Mesenchymal stem cell (in vitro differentiated cells and primary cell): ENCODE data around the gene TBC1D3I.
"Not testable (repeated sequence)": the region's sequence is repeated elsewhere in the genome, so short reads cannot be mapped to it uniquely, and the experiment has no call there.

Experiments used
- DNase-seq: peaks from one replicate; pipeline ENCODE4 v3.0.0-alpha.2; 2013
- H2AFZ ChIP-seq: one replicate; pipeline ENCODE4 v1.6.1; 2013; ENCODE audit warnings: low read depth, mild to moderate bottlenecking, control low read depth, inconsistent platforms, low read length, moderate library complexity
- H2AK5ac ChIP-seq: 2 replicates; pipeline ENCODE4 v1.6.1; 2013; ENCODE audit warnings: low read length, moderate library complexity, mild to moderate bottlenecking, inconsistent platforms; ENCODE audit not compliant: severe bottlenecking
- H2BK120ac ChIP-seq: one replicate; pipeline ENCODE4 v1.6.1; 2013; ENCODE audit warnings: low read depth, mild to moderate bottlenecking, inconsistent platforms, low read length, moderate library complexity
- H2BK12ac ChIP-seq, 2 experiments: one replicate each; pipeline ENCODE4 v1.6.1; 2013; ENCODE audit warnings: inconsistent platforms in 2 of 2, low read length in 2 of 2, mild to moderate bottlenecking in 2 of 2, moderate library complexity in 2 of 2, control low read depth in 1 of 2
- H2BK15ac ChIP-seq: one replicate; pipeline ENCODE4 v1.6.1; 2013; ENCODE audit warnings: mild to moderate bottlenecking, low read depth, inconsistent platforms; ENCODE audit not compliant: poor library complexity, severe bottlenecking
- H2BK5ac ChIP-seq: 2 replicates; pipeline ENCODE4 v1.6.1; 2013; ENCODE audit warnings: low read depth, mild to moderate bottlenecking, low read length, control low read depth, inconsistent platforms; ENCODE audit not compliant: poor library complexity, severe bottlenecking
- H3K14ac ChIP-seq, 2 experiments: one replicate each; pipeline ENCODE4 v1.6.1; 2013; ENCODE audit warnings: inconsistent platforms in 2 of 2, low read length in 2 of 2, control low read depth in 1 of 2, mild to moderate bottlenecking in 1 of 2, moderate library complexity in 1 of 2
- H3K18ac ChIP-seq, 2 experiments: one replicate each; pipeline ENCODE4 v1.6.1; 2013; ENCODE audit warnings: inconsistent platforms in 2 of 2, low read length in 2 of 2, control low read depth in 1 of 2, low read depth in 1 of 2, mild to moderate bottlenecking in 1 of 2
- H3K23ac ChIP-seq, 2 experiments: one replicate each; pipeline ENCODE4 v1.6.1; 2013; ENCODE audit warnings: inconsistent platforms in 2 of 2, low read length in 2 of 2, mild to moderate bottlenecking in 2 of 2, moderate library complexity in 2 of 2, control low read depth in 1 of 2
- H3K27ac ChIP-seq: 2 replicates; pipeline ENCODE4 v1.5.1; 2013; ENCODE audit warnings: mild to moderate bottlenecking, moderate library complexity, low read length, control low read depth, inconsistent platforms; ENCODE audit not compliant: poor library complexity, severe bottlenecking
- H3K27me3 ChIP-seq, 2 experiments: 2 replicates each; pipeline versions ENCODE4 v1.6.1 to v1.7.0; 2013; ENCODE audit warnings: low read length in 2 of 2, mild to moderate bottlenecking in 2 of 2, moderate library complexity in 2 of 2, control low read depth in 1 of 2, inconsistent platforms in 1 of 2; ENCODE audit not compliant: control insufficient read depth in 1 of 2, insufficient read depth in 1 of 2
- H3K36me3 ChIP-seq, 2 experiments: 2 replicates each; pipeline versions ENCODE4 v1.6.1 to v1.7.0; 2013; ENCODE audit warnings: low read length in 2 of 2, control low read depth in 1 of 2, inconsistent platforms in 1 of 2, low read depth in 1 of 2, mild to moderate bottlenecking in 1 of 2; ENCODE audit not compliant: insufficient read depth in 2 of 2, control insufficient read depth in 1 of 2
- H3K4ac ChIP-seq, 2 experiments: one replicate each; pipeline ENCODE4 v1.6.1; 2013; ENCODE audit warnings: inconsistent platforms in 2 of 2, low read length in 2 of 2, mild to moderate bottlenecking in 2 of 2, moderate library complexity in 2 of 2, control low read depth in 1 of 2, low read depth in 1 of 2
- H3K4me1 ChIP-seq: 2 replicates; pipeline ENCODE4 v1.6.1; 2013; ENCODE audit warnings: low read depth, low read length, control low read depth; ENCODE audit not compliant: control insufficient read depth, insufficient read depth
- H3K4me2 ChIP-seq: 2 replicates; pipeline ENCODE4 v1.6.1; 2013; ENCODE audit warnings: low read length, mild to moderate bottlenecking, inconsistent platforms; ENCODE audit not compliant: poor library complexity, severe bottlenecking
- H3K4me3 ChIP-seq, 2 experiments: 2 replicates each; pipeline versions ENCODE4 v1.5.1 to v1.7.0; 2013; ENCODE audit warnings: low read length in 2 of 2, mild to moderate bottlenecking in 2 of 2, control low read depth in 1 of 2, low read depth in 1 of 2; ENCODE audit not compliant: insufficient read depth in 1 of 2
- H3K79me1 ChIP-seq: replicated peaks from 2 replicates; pipeline ENCODE4 v1.6.1; 2013; ENCODE audit warnings: mild to moderate bottlenecking, control low read depth, low read length, inconsistent platforms; ENCODE audit not compliant: poor library complexity, severe bottlenecking
- H3K9ac ChIP-seq: 2 replicates; pipeline ENCODE4 v1.7.0; 2013; ENCODE audit warnings: mild to moderate bottlenecking, low read length, moderate library complexity
- H3K9me3 ChIP-seq: 2 replicates; pipeline ENCODE4 v1.7.0; 2013; ENCODE audit warnings: mild to moderate bottlenecking, low read length; ENCODE audit not compliant: control insufficient read depth
- H4K8ac ChIP-seq: one replicate; pipeline ENCODE4 v1.6.1; 2013; ENCODE audit warnings: inconsistent platforms, mild to moderate bottlenecking, low read length, moderate library complexity
- H4K91ac ChIP-seq: one replicate; pipeline ENCODE4 v1.6.1; 2013; ENCODE audit warnings: mild to moderate bottlenecking, low read length, inconsistent platforms
- WGBS: methylation state at CpG from one replicate; pipeline ENCODE4 v1.1.7; 2013; ENCODE audit warnings: mixed read lengths; 5-methylcytosine and 5-hydroxymethylcytosine counted together

TBC1D3I gene

DNA sequence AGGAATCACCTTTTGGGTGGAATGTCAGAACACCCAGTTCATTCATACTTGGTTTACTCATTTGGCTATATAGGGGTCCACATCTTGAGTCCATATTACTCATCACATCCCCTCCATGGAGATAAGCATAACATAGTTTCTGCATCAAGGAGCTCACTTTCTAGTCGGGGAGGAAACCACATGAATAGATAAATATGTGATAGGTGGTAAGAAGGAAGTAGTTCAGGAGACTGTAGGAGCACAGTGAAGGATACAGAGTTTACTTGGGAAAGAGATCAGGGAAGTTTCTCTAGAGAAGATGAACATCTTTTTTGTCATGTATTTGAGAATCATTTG is 57.9 kb downstream of the TBC1D3I start:
- H3K9ac ChIP-seq, H3K23ac ChIP-seq, H2AK5ac ChIP-seq, H3K14ac ChIP-seq, H3K36me3 ChIP-seq, H3K18ac ChIP-seq, H2BK5ac ChIP-seq, H3K4me1 ChIP-seq, H4K8ac ChIP-seq, H3K4me2 ChIP-seq, H3K79me1 ChIP-seq, H2BK120ac ChIP-seq, H3K27ac ChIP-seq, H3K4ac ChIP-seq, H3K9me3 ChIP-seq, DNase-seq, H3K4me3 ChIP-seq, H2AFZ ChIP-seq, H4K91ac ChIP-seq, H2BK12ac ChIP-seq, H2BK15ac ChIP-seq: not testable (repeated sequence)
- peaks cover 7 to 11% of the 10 kb centered on the region in 2 experiments for H3K27me3 ChIP-seq
- 44% methylated on average over 1 of the region's 1 CpG for WGBS

DNA sequence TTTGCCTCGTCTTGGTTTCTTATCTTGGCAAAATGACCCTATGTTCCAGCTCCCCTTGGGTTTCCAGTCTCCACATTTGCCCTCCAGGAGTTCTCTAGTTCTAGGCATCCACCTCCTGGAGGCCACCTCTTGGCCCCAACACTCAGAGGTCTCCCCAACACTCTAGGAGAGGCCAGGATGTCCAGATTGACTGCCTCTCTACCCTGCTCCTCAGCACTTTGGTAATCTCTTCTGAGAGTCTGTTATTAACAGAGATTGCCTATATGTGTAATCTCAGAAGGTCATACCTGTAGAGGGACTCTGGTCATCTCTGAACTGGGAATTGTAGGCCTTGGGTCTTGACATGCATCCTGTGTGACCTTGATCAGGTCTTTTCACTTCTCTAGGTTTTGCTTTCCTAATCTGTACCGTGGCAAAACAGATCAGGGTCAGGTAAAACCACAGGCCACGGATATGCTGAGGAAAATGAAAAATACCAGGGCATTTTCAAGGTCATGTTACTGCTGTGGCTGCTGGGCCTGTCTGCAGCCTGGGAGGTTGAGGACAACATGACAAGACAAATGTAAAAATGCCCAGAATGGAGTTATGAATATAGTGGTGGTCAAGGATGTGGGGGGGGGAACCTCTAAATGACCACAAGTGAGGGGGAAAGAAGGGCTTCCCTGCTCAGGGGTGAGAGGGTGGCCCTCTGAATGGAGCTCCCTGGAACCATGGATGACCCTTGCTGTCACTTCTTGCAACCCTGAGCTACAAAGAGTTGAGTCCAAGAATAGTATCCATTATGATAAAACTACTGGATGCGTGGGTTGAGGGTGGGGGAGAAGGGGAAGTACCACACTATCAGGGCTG is 58.5 kb downstream of the TBC1D3I start:
- H4K91ac ChIP-seq: no peak overlapping the region
- no peak overlapping the region for H2BK15ac ChIP-seq
- no peak overlapping the region for H3K18ac ChIP-seq
- no peak overlapping the region for H2BK120ac ChIP-seq
- WGBS: 63% methylated on average over 3 of the region's 4 CpGs
- H2AK5ac ChIP-seq: no peak overlapping the region
- H2BK5ac ChIP-seq: no peak overlapping the region
- no peaks in the 10 kb centered on the region for H3K9me3 ChIP-seq
- H3K4me2 ChIP-seq: no peak overlapping the region
- H3K27me3 ChIP-seq: peaks cover 7 to 11% of the 10 kb centered on the region in 2 experiments
- no peaks in the 10 kb centered on the region for H3K4me1 ChIP-seq
- no peak overlapping the region for H3K14ac ChIP-seq
- no peak overlapping the region for H3K27ac ChIP-seq
- no peak overlapping the region for H3K4ac ChIP-seq
- H3K36me3 ChIP-seq: no peaks in the 10 kb centered on the region
- H3K23ac ChIP-seq: no peak overlapping the region
- DNase-seq: no peak
- no peak overlapping the region for H2BK12ac ChIP-seq
- H3K79me1 ChIP-seq: no peaks in the 10 kb centered on the region
- H3K4me3 ChIP-seq: no peak overlapping the region
- H2AFZ ChIP-seq: no peak overlapping the region
- no peak overlapping the region for H4K8ac ChIP-seq
- H3K9ac ChIP-seq: no peak overlapping the region

DNA sequence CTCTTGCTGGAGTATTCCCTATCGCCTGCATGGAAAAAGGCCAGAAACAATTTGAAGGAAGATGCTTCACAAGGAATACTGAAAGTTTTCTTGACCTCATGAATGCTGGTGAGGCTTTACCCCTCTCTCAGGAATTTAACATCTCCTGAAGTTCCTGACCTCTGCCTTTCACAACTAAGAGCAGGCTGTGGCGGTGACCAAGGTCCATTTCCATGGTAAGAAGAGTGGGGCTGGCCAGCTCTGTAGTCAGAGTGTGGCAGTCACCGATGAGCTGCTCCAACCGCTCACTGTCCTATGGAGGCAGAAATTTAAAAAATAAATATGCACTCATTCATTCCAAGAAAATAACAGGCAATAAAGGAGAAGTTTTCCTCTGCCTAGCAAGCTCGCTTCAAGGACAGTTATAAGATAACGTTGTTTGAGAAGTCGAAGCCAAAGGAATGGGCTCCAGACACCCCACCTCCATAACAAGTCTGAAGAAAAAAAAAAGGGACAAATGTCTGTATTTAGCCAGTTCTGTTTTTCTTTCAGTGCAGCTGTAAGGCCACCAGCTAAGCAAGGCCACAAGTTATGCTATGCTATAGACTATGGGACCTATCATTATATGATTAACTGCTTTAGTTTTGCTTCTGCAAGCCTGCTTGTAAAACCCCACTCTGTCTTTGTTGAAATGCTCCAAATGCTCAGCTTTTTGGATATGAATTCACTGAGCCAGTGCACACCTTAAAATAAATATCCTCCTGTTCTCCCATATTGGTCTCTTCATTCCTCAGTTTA is 59.5 kb downstream of the TBC1D3I start:
- no peak for DNase-seq
- Histone ChIP-seq H3K4me3 (no peak overlapping the region), H2BK15ac (no peak overlapping the region), H3K9ac (no peak overlapping the region), H3K27ac (no peak overlapping the region), H3K4ac (no peak overlapping the region), H3K9me3 (no peaks in the 10 kb centered on the region), H2BK5ac (no peak overlapping the region), H3K14ac (no peak overlapping the region), H4K91ac (no peak overlapping the region), H3K79me1 (no peaks in the 10 kb centered on the region), H3K18ac (no peak overlapping the region), H3K4me2 (no peak overlapping the region), H4K8ac (no peak overlapping the region), H2AFZ (no peak overlapping the region), H2BK12ac (no peak overlapping the region), H2BK120ac (no peak overlapping the region), H3K36me3 (no peaks in the 10 kb centered on the region), H3K23ac (no peak overlapping the region), H2AK5ac (no peak overlapping the region), H3K27me3 (peaks cover 4 to 7% of the 10 kb centered on the region in 2 experiments), H3K4me1 (no peaks in the 10 kb centered on the region)
- 85% methylated on average over 7 of the region's 7 CpGs for WGBS
